Right lobe of liver (tissue), 6 donors: ENCODE measurements around the gene SPPL2A. TPM values are rescaled to one million over a fixed set of nuclear protein-coding genes. Genes with fewer than 3 reads are reported as not detected.

ENCODE experiments used
- ATAC-seq, 4 donors: fragments of 200-7000 bp; cut with Tn5 transposase; one replicate each; pipeline ENCODE4 v1.9.1; 2020; ENCODE audit warnings: mild to moderate bottlenecking in 4 of 4, moderate library complexity in 4 of 4
- DNase-seq, 3 donors: peaks; one replicate each; pipeline ENCODE4 v3.0.0-alpha.2; 2020
- H3K27ac ChIP-seq, 3 donors: fragments of 200-600 bp; one replicate each; pipeline ENCODE4 v1.8.0; 2022
- H3K27me3 ChIP-seq, 2 donors: fragments of 200-600 bp; one replicate each; pipeline ENCODE4 v1.8.0; 2022
- H3K36me3 ChIP-seq, 4 donors: fragments of 200-600 bp; sonication (generic) in 1 of 4; one replicate each; pipeline versions ENCODE4 v1.5.1 to v1.8.0; 2017 to 2022; ENCODE audit warnings: control low read depth in 1 of 4
- H3K4me1 ChIP-seq, 4 donors: fragments of 200-600 bp; sonication (generic) in 1 of 4; one replicate each; pipeline versions ENCODE4 v1.5.1 to v1.8.0; 2017 to 2022; ENCODE audit warnings: control low read depth in 1 of 4
- H3K4me3 ChIP-seq, 3 donors: fragments of 200-600 bp; one replicate each; pipeline ENCODE4 v1.8.0; 2022
- H3K9me3 ChIP-seq, 4 donors: fragments of 200-600 bp; sonication (generic) in 1 of 4; one replicate each; pipeline versions ENCODE4 v1.5.1 to v1.8.0; 2017 to 2022; ENCODE audit warnings: control low read depth in 1 of 4
- CTCF ChIP-seq, 4 donors: fragments of 200-600 bp in 3 of 4; fragments of 450-650 bp in 1 of 4; IDR thresholded peaks; one replicate each; pipeline versions ENCODE4 v1.5.1 to v1.8.0; 2016 to 2022; ENCODE audit warnings: antibody characterized with exemption in 4 of 4, mild to moderate bottlenecking in 2 of 4
- POLR2A ChIP-seq: fragments of 450-650 bp; IDR thresholded peaks from one replicate; pipeline ENCODE4 v1.6.1; 2017; ENCODE audit warnings: antibody characterized with exemption, mild to moderate bottlenecking
- WGBS: methylation state at CpG from one replicate; pipeline ENCODE4 v1.1.6; 2018; ENCODE audit warnings: low coverage, low lambda C conversion rate; ENCODE audit not compliant: insufficient coverage; ENCODE audit errors: missing lambda C conversion rate; 5-methylcytosine and 5-hydroxymethylcytosine counted together
- intact Hi-C, 2 donors: fragments of 100-400 bp; cut with DNase I; formaldehyde crosslinking; loops; one replicate each; pipeline versions ENCODE4 v1.11.2 to v1.14.1; 2022
- total RNA-seq, 6 experiments: library from RNA; depleted of rRNA in 2 of 6; stranded (reverse); fragments of >200 nt in 2 of 6; fragmentation: NEBNext Ultra II Directional in 3 of 6; extraction: Animal tissue kit (Norgen Biotek cat#: 25700) in 3 of 6; gene quantifications; one replicate each; pipeline versions ENCODE4 v1.1.0 to v1.2.4, GENCODE V29; 2016 to 2023
- donor health status: DM: no; HTN: yes; CAD: no.
- donor health status: DM: no; HTN: no; CAD: no.
- donor health status: DM: no; HTN: no; CAD: no.
- donor health status: DM: no; HTN: yes; CAD: no.
- donor health status: DM: no; HTN: yes; CAD: no.

Gene SPPL2A
- total RNA-seq, 6 experiments from 2014 or later: 94.0 to 239 (median 120) TPM

- Histone ChIP-seq H3K27ac (no peak overlapping the region), H3K9me3 (no peaks in the 10 kb centered on the region), H3K4me3 (no peak overlapping the region), H3K4me1 (no peaks in the 10 kb centered on the region), H3K36me3 (no peaks in the 10 kb centered on the region), H3K27me3 (no peaks in the 10 kb centered on the region)
- ATAC-seq (no peak), DNase-seq (no peak)
- intact Hi-C loops: no loop called here
- no peak for TF ChIP-seq CTCF (IDR thresholded peaks at IDR 0.05)
- TF ChIP-seq POLR2A: no peak
- 65% methylated on average over 1 of the region's 1 CpG for WGBS
Observed at GRCh38 chr15:50810128-50810527, 44.6 kb upstream of the SPPL2A start.

GRCh38 chr15:50808728-50809127 lies 43.2 kb upstream of the SPPL2A start:
- Histone ChIP-seq H3K4me3 (no peak overlapping the region), H3K9me3 (no peaks in the 10 kb centered on the region), H3K4me1 (no peaks in the 10 kb centered on the region), H3K36me3 (no peaks in the 10 kb centered on the region), H3K27ac (no peak overlapping the region), H3K27me3 (no peaks in the 10 kb centered on the region)
- DNase-seq (no peak), ATAC-seq (no peak)
- WGBS: 78% methylated on average over 5 of the region's 5 CpGs
- TF ChIP-seq CTCF (IDR thresholded peaks at IDR 0.05) (no peak), POLR2A (no peak)
- intact Hi-C loops: no loop called here

- Histone ChIP-seq H3K27me3 (no peaks in the 10 kb centered on the region), H3K27ac (no peak overlapping the region), H3K4me3 (no peak overlapping the region), H3K4me1 (no peaks in the 10 kb centered on the region), H3K36me3 (no peaks in the 10 kb centered on the region), H3K9me3 (no peaks in the 10 kb centered on the region)
- TF ChIP-seq POLR2A: no peak
- no peak for TF ChIP-seq CTCF (IDR thresholded peaks at IDR 0.05)
- intact Hi-C loops: no loop called here
- ATAC-seq: no peak
- WGBS: 50% methylated on average over 1 of the region's 2 CpGs
- no peak for DNase-seq
Observed at GRCh38 chr15:50803479-50804180, 38.1 kb upstream of the SPPL2A start.

- Histone ChIP-seq H3K4me1 (no peaks in the 10 kb centered on the region), H3K27me3 (no peaks in the 10 kb centered on the region), H3K27ac (no peak overlapping the region), H3K9me3 (no peaks in the 10 kb centered on the region), H3K4me3 (no peak overlapping the region), H3K36me3 (no peaks in the 10 kb centered on the region)
- no peak for DNase-seq
- ATAC-seq: no peak
- no peak for TF ChIP-seq CTCF (IDR thresholded peaks at IDR 0.05)
- no peak for TF ChIP-seq POLR2A
- intact Hi-C loops: no loop called here
- 70% methylated on average over 1 of the region's 1 CpG for WGBS
Observed at GRCh38 chr15:50800715-50801114, 35.2 kb upstream of the SPPL2A start.
